HUES6 (cell line): ENCODE results near the gene NRXN3.

Experiments used
- H3K27ac ChIP-seq: 2 replicates; pipeline ENCODE4 v1.7.0; 2013; ENCODE audit warnings: low read depth, mild to moderate bottlenecking, low read length, inconsistent platforms
- H3K27me3 ChIP-seq: 2 replicates; pipeline ENCODE4 v1.6.1; 2013; ENCODE audit warnings: low read length; ENCODE audit not compliant: control insufficient read depth, insufficient read depth
- H3K36me3 ChIP-seq: 2 replicates; pipeline ENCODE4 v1.6.1; 2013; ENCODE audit warnings: low read length; ENCODE audit not compliant: control insufficient read depth, insufficient read depth
- H3K4me1 ChIP-seq: 2 replicates; pipeline ENCODE4 v1.6.1; 2013; ENCODE audit warnings: low read length; ENCODE audit not compliant: control insufficient read depth, insufficient read depth
- H3K4me3 ChIP-seq: 2 replicates; pipeline ENCODE4 v1.5.1; 2013; ENCODE audit warnings: low read depth, low read length
- H3K9ac ChIP-seq: one replicate; pipeline ENCODE4 v1.6.1; 2013; ENCODE audit warnings: mild to moderate bottlenecking, low read length
- H3K9me3 ChIP-seq: 2 replicates; pipeline ENCODE4 v1.6.1; 2013; ENCODE audit warnings: low read depth, low read length; ENCODE audit not compliant: control insufficient read depth, insufficient read depth

NRXN3 gene

GRCh38 chr14:79513446-79513845 lies 1343.3 kb downstream of the NRXN3 start:
- no peaks in the 10 kb centered on the region for H3K9me3 ChIP-seq

GRCh38 chr14:79514700-79515099 lies 1344.5 kb downstream of the NRXN3 start:
- H3K4me1 ChIP-seq: peaks cover 18% of the 10 kb centered on the region
- H3K36me3 ChIP-seq: no peaks in the 10 kb centered on the region
- H3K9ac ChIP-seq: no peak overlapping the region

More at GRCh38 chr14:79513446-79513845, 1343.3 kb downstream of the NRXN3 start:
- H3K36me3 ChIP-seq: no peaks in the 10 kb centered on the region
- H3K27me3 ChIP-seq: no peaks in the 10 kb centered on the region
- no peak overlapping the region for H3K9ac ChIP-seq
- H3K27ac ChIP-seq: no peak overlapping the region
- no peak overlapping the region for H3K4me3 ChIP-seq
- peaks cover 18% of the 10 kb centered on the region for H3K4me1 ChIP-seq

GRCh38 chr14:79515158-79515557 lies 1345.0 kb downstream of the NRXN3 start:
- no peak overlapping the region for H3K27ac ChIP-seq
- H3K9ac ChIP-seq: no peak overlapping the region
- H3K36me3 ChIP-seq: no peaks in the 10 kb centered on the region
- H3K9me3 ChIP-seq: no peaks in the 10 kb centered on the region
- H3K4me1 ChIP-seq: peaks cover 18% of the 10 kb centered on the region
- no peak overlapping the region for H3K4me3 ChIP-seq
- H3K27me3 ChIP-seq: no peaks in the 10 kb centered on the region

More at GRCh38 chr14:79514700-79515099, 1344.5 kb downstream of the NRXN3 start:
- Histone ChIP-seq H3K27ac (no peak overlapping the region), H3K27me3 (no peaks in the 10 kb centered on the region), H3K9me3 (no peaks in the 10 kb centered on the region), H3K4me3 (no peak overlapping the region)

- Histone ChIP-seq H3K9me3 (no peaks in the 10 kb centered on the region), H3K27ac (no peak overlapping the region), H3K9ac (no peak overlapping the region), H3K4me1 (peaks cover 18% of the 10 kb centered on the region), H3K27me3 (no peaks in the 10 kb centered on the region), H3K4me3 (no peak overlapping the region), H3K36me3 (no peaks in the 10 kb centered on the region)
These were observed 1345.8 kb downstream of the NRXN3 start for GRCh38 chr14:79516009-79516408.

GRCh38 chr14:79525416-79525815 lies 1355.2 kb downstream of the NRXN3 start:
- Histone ChIP-seq H3K27ac (no peak overlapping the region), H3K9me3 (no peaks in the 10 kb centered on the region), H3K4me3 (no peak overlapping the region), H3K4me1 (no peaks in the 10 kb centered on the region), H3K9ac (no peak overlapping the region), H3K27me3 (no peaks in the 10 kb centered on the region), H3K36me3 (no peaks in the 10 kb centered on the region)

GRCh38 chr14:79528828-79529416 lies 1358.7 kb downstream of the NRXN3 start:
- H3K36me3 ChIP-seq: no peaks in the 10 kb centered on the region
- H3K4me1 ChIP-seq: no peaks in the 10 kb centered on the region
- H3K27me3 ChIP-seq: no peaks in the 10 kb centered on the region
- no peak overlapping the region for H3K9ac ChIP-seq
- H3K9me3 ChIP-seq: no peaks in the 10 kb centered on the region
- no peak overlapping the region for H3K4me3 ChIP-seq
- no peak overlapping the region for H3K27ac ChIP-seq

GRCh38 chr14:79530555-79530954 lies 1360.4 kb downstream of the NRXN3 start:
- no peaks in the 10 kb centered on the region for H3K36me3 ChIP-seq
- no peak overlapping the region for H3K27ac ChIP-seq
- no peak overlapping the region for H3K4me3 ChIP-seq
- no peaks in the 10 kb centered on the region; the same call in none of the 2 replicates for H3K4me1 ChIP-seq
- H3K27me3 ChIP-seq: no peaks in the 10 kb centered on the region
- H3K9ac ChIP-seq: no peak overlapping the region
- H3K9me3 ChIP-seq: no peaks in the 10 kb centered on the region

GRCh38 chr14:79534703-79535353 lies 1364.7 kb downstream of the NRXN3 start:
- Histone ChIP-seq H3K9me3 (no peaks in the 10 kb centered on the region), H3K9ac (no peak overlapping the region), H3K27me3 (no peaks in the 10 kb centered on the region), H3K4me1 (no peaks in the 10 kb centered on the region; the same call in none of the 2 replicates), H3K27ac (no peak overlapping the region), H3K4me3 (no peak overlapping the region), H3K36me3 (no peaks in the 10 kb centered on the region)

- Histone ChIP-seq H3K27ac (no peak overlapping the region), H3K27me3 (no peaks in the 10 kb centered on the region), H3K9ac (no peak overlapping the region), H3K36me3 (no peaks in the 10 kb centered on the region), H3K4me1 (peaks cover 4% of the 10 kb centered on the region), H3K9me3 (no peaks in the 10 kb centered on the region), H3K4me3 (no peak overlapping the region)
These were observed 1370.2 kb downstream of the NRXN3 start for GRCh38 chr14:79540394-79540793.

- no peak overlapping the region for H3K4me3 ChIP-seq
- H3K4me1 ChIP-seq: peaks cover 4% of the 10 kb centered on the region
- H3K27ac ChIP-seq: no peak overlapping the region
- no peak overlapping the region for H3K9ac ChIP-seq
- no peaks in the 10 kb centered on the region for H3K27me3 ChIP-seq
- no peaks in the 10 kb centered on the region for H3K9me3 ChIP-seq
- no peaks in the 10 kb centered on the region for H3K36me3 ChIP-seq
These were observed 1371.9 kb downstream of the NRXN3 start for GRCh38 chr14:79542121-79542520.

GRCh38 chr14:79543348-79543747 lies 1373.2 kb downstream of the NRXN3 start:
- no peaks in the 10 kb centered on the region for H3K36me3 ChIP-seq
- no peaks in the 10 kb centered on the region for H3K9me3 ChIP-seq
- H3K27ac ChIP-seq: no peak overlapping the region
- H3K4me1 ChIP-seq: peaks cover 4% of the 10 kb centered on the region
- no peaks in the 10 kb centered on the region for H3K27me3 ChIP-seq
- H3K4me3 ChIP-seq: no peak overlapping the region
- H3K9ac ChIP-seq: no peak overlapping the region
